Transverse colon (tissue), 4 donors: Measurements from ENCODE around the gene TTC4. TPM values are rescaled to one million over a fixed set of nuclear protein-coding genes. Genes with fewer than 3 reads are reported as not detected.
A peak's percentile ranks its signal among the peaks of the same experiment; 100 is the strongest.
"Not testable (repeated sequence)": the region's sequence is repeated elsewhere in the genome, so short reads cannot be mapped to it uniquely, and the experiment has no call there.

ENCODE experiments used
- DNase-seq: peaks from one replicate; pipeline ENCODE4 v3.0.0-alpha.2; 2019
- H3K27ac ChIP-seq, 4 donors: fragments of 200-600 bp; sonication (generic); 2 replicates each; pipeline ENCODE4 v1.5.1; 2016 to 2018; ENCODE audit warnings: inconsistent platforms in 4 of 4
- H3K27me3 ChIP-seq: fragments of 200-600 bp; sonication (generic); 2 replicates; pipeline ENCODE4 v1.5.1; 2017; ENCODE audit warnings: inconsistent platforms
- H3K36me3 ChIP-seq, 4 donors: fragments of 200-600 bp; sonication (generic); 2 replicates each; pipeline ENCODE4 v1.5.1; 2017 to 2019; ENCODE audit warnings: inconsistent platforms in 4 of 4
- H3K4me1 ChIP-seq, 4 donors: fragments of 200-600 bp; sonication (generic); 2 replicates each; pipeline ENCODE4 v1.5.1; 2017 to 2020; ENCODE audit warnings: inconsistent platforms in 4 of 4
- H3K4me3 ChIP-seq, 4 donors: fragments of 200-600 bp; sonication (generic); 1 replicate in 1 of 4; 2 replicates in 3 of 4; pipeline versions ENCODE4 v1.5.1 to v1.6.1; 2017 to 2019; ENCODE audit warnings: inconsistent platforms in 4 of 4
- H3K9me3 ChIP-seq, 2 donors: fragments of 200-600 bp; sonication (generic); 2 replicates each; pipeline ENCODE4 v1.5.1; 2017 to 2019; ENCODE audit warnings: inconsistent platforms in 2 of 2
- EP300 ChIP-seq: sonication (generic); formaldehyde crosslinking; IDR thresholded peaks from one replicate; pipeline ENCODE4 v1.6.1; 2017; ENCODE audit warnings: antibody characterized with exemption, low read depth
- POLR2A ChIP-seq: fragments of 450-650 bp; IDR thresholded peaks from one replicate; pipeline ENCODE4 v1.6.1; 2016; ENCODE audit warnings: antibody characterized with exemption, mild to moderate bottlenecking, moderate library complexity
- POLR2AphosphoS5 ChIP-seq, 3 donors: sonication (generic); formaldehyde crosslinking; IDR thresholded peaks; one replicate each; pipeline ENCODE4 v1.6.1; 2016; ENCODE audit warnings: antibody characterized with exemption in 3 of 3
- WGBS, 2 donors: methylation state at CpG; one replicate each; pipeline ENCODE4 v1.1.5; 2018; ENCODE audit warnings: low coverage in 1 of 2; 5-methylcytosine and 5-hydroxymethylcytosine counted together
- in situ Hi-C, 4 donors: fragments of 200-750 bp; cut with MboI; loops; one replicate each; pipeline versions ENCODE4 v1.15.0 to v1.15.1; 2017; ENCODE audit warnings: low sequenced_read_pairs in 3 of 4, low pct_ligation_motif_present in 1 of 4, low pct_unique_long_range_greater_than_20kb in 1 of 4
- intact Hi-C: fragments of 100-400 bp; cut with DNase I; formaldehyde crosslinking; loops from one replicate; pipeline ENCODE4 v1.15.1; 2023; ENCODE audit warnings: low total_unique reads
- total RNA-seq, 4 donors: library from RNA; depleted of rRNA; stranded (reverse); fragments of >200 nt; gene quantifications; one replicate each; pipeline ENCODE4 v1.1.0, GENCODE V29; 2016
- TF ChIP-seq, protein P1 (sequence below), 5 experiments: fragments of 200-600 bp in 3 of 5; fragments of 450-650 bp in 2 of 5; sonication (generic) in 3 of 5; IDR thresholded peaks; 1 replicate in 2 of 5; 2 replicates in 3 of 5; pipeline ENCODE4 v1.5.1; 2016 to 2017; ENCODE audit warnings: antibody characterized with exemption in 5 of 5, inconsistent platforms in 3 of 5, mild to moderate bottlenecking in 2 of 5, moderate library complexity in 1 of 5

Gene TTC4
- total RNA-seq, 4 donors from 2014 or later, result 1.8 to 33.7 (median 15.2) TPM

GRCh38 chr1:54767526-54767925, 51.9 kb downstream of the TTC4 start:
- intact Hi-C loops, result no loop called here
- H3K27ac ChIP-seq, result no peak overlapping the region
- peaks cover 10 to 23% (median 16%) of the 10 kb centered on the region in 4 donors for H3K4me1 ChIP-seq
- H3K9me3 ChIP-seq, result no peaks in the 10 kb centered on the region
- H3K4me3 ChIP-seq, result no peak overlapping the region
- in situ Hi-C loops, result no loop called here
- WGBS, 2 donors, result 63 to 67% methylated on average over 3 to 6 of the region's 6 CpGs
- H3K27me3 ChIP-seq, result no peaks in the 10 kb centered on the region
- no peak for DNase-seq
- no peaks in the 10 kb centered on the region for H3K36me3 ChIP-seq
- TF ChIP-seq, protein P1, sequence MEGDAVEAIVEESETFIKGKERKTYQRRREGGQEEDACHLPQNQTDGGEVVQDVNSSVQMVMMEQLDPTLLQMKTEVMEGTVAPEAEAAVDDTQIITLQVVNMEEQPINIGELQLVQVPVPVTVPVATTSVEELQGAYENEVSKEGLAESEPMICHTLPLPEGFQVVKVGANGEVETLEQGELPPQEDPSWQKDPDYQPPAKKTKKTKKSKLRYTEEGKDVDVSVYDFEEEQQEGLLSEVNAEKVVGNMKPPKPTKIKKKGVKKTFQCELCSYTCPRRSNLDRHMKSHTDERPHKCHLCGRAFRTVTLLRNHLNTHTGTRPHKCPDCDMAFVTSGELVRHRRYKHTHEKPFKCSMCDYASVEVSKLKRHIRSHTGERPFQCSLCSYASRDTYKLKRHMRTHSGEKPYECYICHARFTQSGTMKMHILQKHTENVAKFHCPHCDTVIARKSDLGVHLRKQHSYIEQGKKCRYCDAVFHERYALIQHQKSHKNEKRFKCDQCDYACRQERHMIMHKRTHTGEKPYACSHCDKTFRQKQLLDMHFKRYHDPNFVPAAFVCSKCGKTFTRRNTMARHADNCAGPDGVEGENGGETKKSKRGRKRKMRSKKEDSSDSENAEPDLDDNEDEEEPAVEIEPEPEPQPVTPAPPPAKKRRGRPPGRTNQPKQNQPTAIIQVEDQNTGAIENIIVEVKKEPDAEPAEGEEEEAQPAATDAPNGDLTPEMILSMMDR (IDR thresholded peaks at IDR 0.05), result no peak
- TF ChIP-seq POLR2AphosphoS5 (IDR thresholded peaks at IDR 0.05), result no peak
- TF ChIP-seq EP300, result no peak
- TF ChIP-seq POLR2A, result no peak

DNA sequence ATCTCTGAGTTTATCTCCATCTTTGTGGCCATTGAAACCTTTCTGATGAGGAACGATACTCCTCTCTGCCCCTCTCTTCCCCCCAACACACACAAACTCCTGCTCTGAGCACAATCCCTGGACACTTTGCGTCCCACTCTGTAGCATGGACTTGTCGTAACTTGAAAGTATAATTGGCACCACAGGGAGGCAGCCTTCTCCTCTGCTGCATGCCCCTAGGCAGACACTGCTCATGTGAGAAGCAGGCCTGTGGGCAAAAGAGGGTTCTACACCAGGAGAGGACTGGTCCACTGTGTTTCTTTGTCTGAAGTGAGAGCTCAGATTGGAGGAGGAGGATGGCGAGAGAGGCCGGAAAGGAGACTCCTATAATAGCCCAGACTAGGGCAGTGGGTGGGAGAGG, 52.4 kb downstream of the TTC4 start:
- DNase-seq, result peak; percentile 28
- in situ Hi-C loops, result no loop called here
- 73 to 78% methylated on average over 3 to 5 of the region's 5 CpGs for WGBS, 2 donors

GRCh38 chr1:54772951-54773350, 57.3 kb downstream of the TTC4 start:
- TF ChIP-seq EP300, result no peak
- TF ChIP-seq, protein P1 (IDR thresholded peaks at IDR 0.05), result no peak
- no peak for TF ChIP-seq POLR2A
- TF ChIP-seq POLR2AphosphoS5 (IDR thresholded peaks at IDR 0.05), result no peak
- DNase-seq, result no peak
- H3K36me3 ChIP-seq, result no peaks in the 10 kb centered on the region
- in situ Hi-C loops (no loop called here), intact Hi-C loops (no loop called here)
- WGBS, 2 donors, result 85 to 92% methylated on average over 2 of the region's 2 CpGs
- no peaks in the 10 kb centered on the region for H3K27me3 ChIP-seq
- no peaks in the 10 kb centered on the region for H3K9me3 ChIP-seq
- H3K4me3 ChIP-seq, result no peak overlapping the region
- H3K27ac ChIP-seq, result no peak overlapping the region
- H3K4me1 ChIP-seq, result peaks cover 15 to 29% (median 28%) of the 10 kb centered on the region in 4 donors

More for the DNA sequence above, 52.4 kb downstream of the TTC4 start:
- TF ChIP-seq EP300, result no peak
- TF ChIP-seq POLR2AphosphoS5 (IDR thresholded peaks at IDR 0.05), result no peak
- TF ChIP-seq POLR2A, result no peak
- TF ChIP-seq, protein P1 (IDR thresholded peaks at IDR 0.05), result peak in 4 of 5 experiments; percentile 12 to 48 (median 23)
- Histone ChIP-seq H3K9me3 (no peaks in the 10 kb centered on the region), H3K36me3 (no peaks in the 10 kb centered on the region), H3K4me1 (peaks cover 10 to 19% (median 14%) of the 10 kb centered on the region in 4 donors), H3K27ac (no peak overlapping the region), H3K4me3 (no peak overlapping the region), H3K27me3 (no peaks in the 10 kb centered on the region)
- intact Hi-C loops, result no loop called here

- Histone ChIP-seq H3K4me1 (peaks cover 15 to 29% (median 28%) of the 10 kb centered on the region in 4 donors), H3K4me3 (no peak overlapping the region), H3K27me3 (no peaks in the 10 kb centered on the region), H3K9me3 (no peaks in the 10 kb centered on the region), H3K27ac (no peak overlapping the region), H3K36me3 (no peaks in the 10 kb centered on the region)
- no peak for TF ChIP-seq POLR2AphosphoS5 (IDR thresholded peaks at IDR 0.05)
- no peak for TF ChIP-seq POLR2A
- 60 to 69% methylated on average over 4 to 15 of the region's 15 CpGs for WGBS, 2 donors
- in situ Hi-C loops, result no loop called here
- no peak for DNase-seq
- intact Hi-C loops, result no loop called here
These were observed 59.3 kb downstream of the TTC4 start for GRCh38 chr1:54774820-54775498.

- H3K27ac ChIP-seq, result peak overlapping the region; percentile 60 to 86 (median 72)
- H3K4me3 ChIP-seq, H3K9me3 ChIP-seq, H3K27me3 ChIP-seq, in situ Hi-C loops, H3K36me3 ChIP-seq, intact Hi-C loops: not testable (repeated sequence)
- peaks cover 15 to 29% (median 28%) of the 10 kb centered on the region in 4 donors for H3K4me1 ChIP-seq
- WGBS, 2 donors, result 22 to 48% methylated on average over 3 to 16 of the region's 16 CpGs
- DNase-seq, result peak; percentile 79
These were observed 60.4 kb downstream of the TTC4 start for GRCh38 chr1:54775828-54776721.
